A549 treated with CpdA at 1 μM for 4 hours (cell line): Measurements from ENCODE around the gene KCNIP3. TPM values are rescaled to one million over a fixed set of nuclear protein-coding genes. Genes with fewer than 3 reads are reported as not detected.

ENCODE experiments used
- total RNA-seq: library from RNA; stranded (reverse); fragments of 200-300 nt; extraction: Qiagen RNA extraction; gene quantifications from 5 replicates; pipeline ENCODE4 v1.2.3, GENCODE V29; 2022; ENCODE audit warnings: low read depth

Gene KCNIP3
- 1.0 to 1.9 TPM (median 1.7 TPM) in 5 replicates for total RNA-seq

DNA sequence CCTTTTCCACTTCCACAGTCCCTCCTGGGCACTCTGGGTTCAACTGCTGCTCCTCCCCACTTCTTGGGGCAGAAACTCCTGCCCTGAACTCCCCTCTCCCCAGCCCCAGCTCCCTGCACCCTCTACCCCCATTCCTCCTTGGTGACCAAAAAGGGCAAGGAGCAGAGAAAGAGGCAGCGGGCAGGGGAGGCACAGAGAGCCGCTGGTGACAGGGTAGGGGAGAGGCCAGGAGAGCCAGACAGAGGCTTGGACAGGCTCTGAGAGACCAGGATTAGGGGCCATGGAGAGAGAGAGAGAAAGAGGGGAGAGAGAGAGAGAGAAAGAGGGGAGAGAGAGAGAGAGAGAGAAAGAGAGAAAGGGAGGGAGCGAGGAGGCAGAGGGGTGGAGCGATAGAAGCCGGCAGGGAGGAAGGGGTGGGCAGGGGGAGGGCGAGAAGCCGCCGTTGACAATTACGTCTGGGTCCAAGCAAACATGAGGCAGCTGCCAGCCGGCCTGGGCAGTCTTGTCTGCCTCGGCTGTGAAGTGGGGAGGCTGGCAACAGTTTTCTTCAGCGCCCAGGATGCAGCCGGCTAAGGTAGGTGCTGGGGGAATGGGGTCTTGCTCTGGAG is at the start of gene KCNIP3:
Gene KCNIP3 (plus strand): TSS at position 468 of the 608 bp plus-strand sequence. CDS start 92 bp downstream, at position 560.

DNA sequence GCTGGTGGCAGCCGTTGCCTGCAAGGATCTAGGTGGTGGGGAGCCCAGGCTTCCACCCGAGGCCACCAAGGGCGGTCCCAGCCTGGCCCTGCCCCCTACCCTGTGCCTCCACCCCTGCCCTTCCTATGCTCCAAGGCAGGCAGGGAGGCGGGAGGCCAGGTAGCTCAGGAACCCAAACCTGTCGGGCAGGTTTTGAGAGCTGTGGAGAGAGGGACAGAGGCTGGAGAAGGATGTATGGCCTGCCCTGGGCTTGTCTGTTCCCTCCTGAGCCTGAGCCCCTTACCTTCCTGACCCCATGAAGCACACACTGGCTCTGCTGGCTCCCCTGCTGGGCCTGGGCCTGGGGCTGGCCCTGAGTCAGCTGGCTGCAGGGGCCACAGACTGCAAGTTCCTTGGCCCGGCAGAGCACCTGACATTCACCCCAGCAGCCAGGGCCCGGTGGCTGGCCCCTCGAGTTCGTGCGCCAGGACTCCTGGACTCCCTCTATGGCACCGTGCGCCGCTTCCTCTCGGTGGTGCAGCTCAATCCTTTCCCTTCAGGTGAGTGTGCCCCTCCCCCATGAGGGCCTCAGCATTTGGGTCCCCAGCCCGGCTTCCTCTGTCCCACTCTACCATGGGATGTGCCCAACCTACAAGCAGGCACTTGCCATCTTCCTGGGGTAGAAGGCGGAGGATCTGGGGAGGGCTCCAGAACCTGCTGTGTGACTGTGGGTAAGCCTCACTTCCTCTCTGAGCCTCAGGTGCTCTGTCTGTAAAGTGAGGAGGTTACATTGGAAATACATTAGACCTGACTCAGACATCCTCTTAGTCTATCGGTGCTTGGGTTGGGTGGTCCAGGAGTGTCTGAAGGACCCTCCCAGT is 22.6 kb upstream of the KCNIP3 start, which contains the start of gene PROM2:
Gene PROM2 (plus strand): TSS at position 159 of the 860 bp plus-strand sequence. CDS start 137 bp downstream, at position 296.

DNA sequence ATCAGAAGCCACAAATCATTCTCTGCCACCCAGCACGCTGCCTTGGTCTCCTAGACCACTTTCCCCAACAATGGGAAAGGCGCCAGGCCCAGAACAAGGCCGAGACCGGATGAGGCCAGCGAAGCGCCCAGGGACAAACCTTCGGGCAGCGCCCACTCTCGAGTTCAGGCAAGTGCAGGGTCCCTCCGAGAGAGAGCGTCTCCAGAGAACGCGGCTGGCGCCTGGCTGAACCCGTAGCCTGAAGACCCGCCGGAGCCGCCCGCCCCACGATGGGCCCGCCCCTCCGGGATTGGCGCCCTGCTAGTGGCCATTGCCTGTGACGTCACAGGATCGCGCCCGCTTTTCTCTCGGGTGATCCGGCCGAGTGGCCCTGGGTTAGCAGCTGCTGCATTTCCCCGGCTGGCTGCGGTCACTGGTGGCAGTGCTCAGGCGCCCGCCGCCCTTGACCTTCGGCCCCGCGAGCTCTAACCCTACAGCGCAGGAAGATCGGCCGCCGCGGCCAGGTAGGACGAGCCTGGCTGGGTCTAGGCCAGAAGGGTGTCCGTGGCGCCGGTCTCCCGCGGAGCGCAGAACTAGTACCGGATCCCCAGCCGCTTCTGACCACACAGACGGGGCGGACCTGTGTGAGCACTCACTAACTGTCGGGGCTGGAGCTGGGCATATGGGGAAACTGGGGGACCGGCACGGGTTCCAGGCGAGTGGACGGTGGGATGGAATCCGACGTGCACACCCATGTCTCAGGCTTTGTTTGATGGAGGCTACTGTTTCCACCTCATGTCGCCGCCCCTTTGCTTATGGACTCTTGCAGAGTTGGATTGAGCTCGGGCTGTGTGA is 105.4 kb downstream of the KCNIP3 start, which contains the start of gene FAHD2A:
Gene FAHD2A (plus strand): TSS at position 339 of the 834 bp plus-strand sequence. CDS start 2,851 bp downstream, outside the sequence.

Other genes with a start within 250 kb of the KCNIP3 start
- gene MRPS5, start 175.5 kb upstream of the KCNIP3 start, total RNA-seq = 74.1 to 79.1 TPM (median 77.7 TPM) in 5 replicates
- gene ZNF514, start 137.5 kb upstream of the KCNIP3 start, total RNA-seq = 5.6 to 7.6 TPM (median 6.9 TPM) in 5 replicates
- gene ZNF2, start 131.5 kb upstream of the KCNIP3 start, total RNA-seq = 3.1 to 5.0 TPM (median 3.4 TPM) in 5 replicates
- gene ZNF892, start 89.8 kb upstream of the KCNIP3 start, total RNA-seq = 0.39 to 0.59 TPM (median 0.49 TPM) in 4 of 5 replicates, not detected in the other
- 0.15 TPM in 1 of 5 replicates, not detected in the others for gene PROM2, start 22.9 kb upstream of the KCNIP3 start, total RNA-seq
- gene FAHD2A, start 105.4 kb downstream of the KCNIP3 start, total RNA-seq = 26.5 to 33.5 TPM (median 30.6 TPM) in 5 replicates
- not detected in 5 replicates for gene TRIM43B, start 187.4 kb downstream of the KCNIP3 start, total RNA-seq